HepG2 (cell line): ENCODE measurements around the gene STAT4. TPM values are rescaled to one million over a fixed set of nuclear protein-coding genes. Genes with fewer than 3 reads are reported as not detected.

Experiments used
- ATAC-seq: fragments of 200-7000 bp; cut with Tn5 transposase; 3 replicates; pipeline ENCODE4 v1.9.1; 2020; ENCODE audit warnings: mild to moderate bottlenecking, moderate library complexity
- BruUV-seq: library from RNA; stranded (reverse); fragments of 400-500 nt; replicated peaks from 2 replicates; lab custom pipeline; 2021; lab: Mats Ljungman, UMichigan
- CTCF ChIA-PET: fragments of 300-600 bp; formaldehyde crosslinking; extraction: SDS; loops from one replicate; lab custom pipeline; 2021; ENCODE audit warnings: low total read pairs, inconsistent platforms, low intra/inter-chr PET ratio; lab: Yijun Ruan, JAX
- POLR2A ChIA-PET: fragments of 350-600 bp; sonication (Branson Sonifier 250); formaldehyde crosslinking; loops from one replicate; lab custom pipeline; 2020; ENCODE audit warnings: antibody characterized with exemption, inconsistent platforms; lab: Yijun Ruan, JAX
- DNase-seq: peaks from one replicate; pipeline ENCODE4 v3.0.0-alpha.2; 2015; ENCODE audit warnings: low spot score
- FAIRE-seq: peaks from 3 replicates; lab custom pipeline; 2011; peaks lifted over from hg19 to GRCh38; lab: Jason Lieb, UNC
- H2AFZ ChIP-seq: one replicate; pipeline ENCODE4 v1.6.1; 2011; ENCODE audit warnings: low read length, inconsistent platforms
- H3K27ac ChIP-seq: fragments of 300-600 bp; 3 replicates; pipeline ENCODE4 v1.8.0; 2011; ENCODE audit warnings: mixed run types, mild to moderate bottlenecking, mixed read lengths, low read length, inconsistent platforms; ENCODE audit not compliant: insufficient read depth; ENCODE audit errors: extremely low read length
- H3K27me3 ChIP-seq, 2 experiments: fragments of 200-600 bp in 1 of 2; 2 replicates in 1 of 2; 3 replicates in 1 of 2; pipeline versions ENCODE4 v1.6.0 to v1.8.0; 2011; ENCODE audit warnings: low read length in 2 of 2, mild to moderate bottlenecking in 2 of 2, moderate library complexity in 2 of 2, inconsistent platforms in 1 of 2; ENCODE audit not compliant: insufficient read depth in 2 of 2, control insufficient read depth in 1 of 2
- H3K36me3 ChIP-seq, 2 experiments: fragments of 200-600 bp in 1 of 2; replicated peaks in 1 of 2; 2 replicates in 1 of 2; 3 replicates in 1 of 2; pipeline versions ENCODE4 v1.5.1 to v1.8.0; 2011; ENCODE audit warnings: low read length in 2 of 2, inconsistent platforms in 1 of 2; ENCODE audit not compliant: insufficient read depth in 2 of 2, control insufficient read depth in 1 of 2
- H3K4me1 ChIP-seq: 2 replicates; pipeline ENCODE4 v1.5.1; 2012; ENCODE audit warnings: low read length, inconsistent platforms; ENCODE audit not compliant: insufficient read depth
- H3K4me2 ChIP-seq: 2 replicates; pipeline ENCODE4 v1.6.0; 2011; ENCODE audit warnings: low read depth, low read length, inconsistent platforms
- H3K4me3 ChIP-seq, 3 experiments: fragments of 200-600 bp in 1 of 3; sonication (generic), shearing (Covaris generic) in 1 of 3; replicated peaks in 1 of 3; 2 replicates each; pipeline ENCODE4 v1.5.1; 2011 to 2016; ENCODE audit warnings: low read length in 3 of 3, inconsistent platforms in 2 of 3, low read depth in 2 of 3, mild to moderate bottlenecking in 2 of 3, control low read depth in 1 of 3, mixed read lengths in 1 of 3; ENCODE audit not compliant: insufficient read depth in 1 of 3
- H3K79me2 ChIP-seq: one replicate; pipeline ENCODE4 v1.6.1; 2011; ENCODE audit warnings: low read length, inconsistent platforms; ENCODE audit not compliant: insufficient read depth
- H3K9ac ChIP-seq: 2 replicates; pipeline ENCODE4 v1.6.0; 2011; ENCODE audit warnings: mild to moderate bottlenecking, low read depth, low read length, inconsistent platforms; ENCODE audit not compliant: insufficient read depth
- H3K9me3 ChIP-seq: 2 replicates; pipeline ENCODE4 v1.5.1; 2012; ENCODE audit warnings: mild to moderate bottlenecking, low read length
- H4K20me1 ChIP-seq: 2 replicates; pipeline ENCODE4 v1.6.0; 2011; ENCODE audit warnings: inconsistent platforms, mild to moderate bottlenecking, low read length, moderate library complexity; ENCODE audit not compliant: insufficient read depth
- AKAP8 ChIP-seq: sonication (generic); formaldehyde crosslinking; IDR thresholded peaks from 2 replicates; pipeline ENCODE4 v1.5.1; 2020; ENCODE audit warnings: mild to moderate bottlenecking, missing genetic modification reagents
- ATAD3A ChIP-seq: sonication (generic); formaldehyde crosslinking; IDR thresholded peaks from 2 replicates; pipeline ENCODE4 v1.4.0; 2020; ENCODE audit warnings: missing genetic modification reagents
- CENPT ChIP-seq: sonication (generic); formaldehyde crosslinking; IDR thresholded peaks from 2 replicates; pipeline ENCODE4 v1.8.0; 2022; ENCODE audit warnings: low read depth, mild to moderate bottlenecking, moderate library complexity, missing genetic modification reagents
- KDM4B ChIP-seq: sonication (generic); formaldehyde crosslinking; IDR thresholded peaks from 2 replicates; pipeline ENCODE4 v1.4.0; 2020; ENCODE audit warnings: missing genetic modification reagents
- MTA3 ChIP-seq: sonication (generic); formaldehyde crosslinking; IDR thresholded peaks from 2 replicates; pipeline ENCODE4 v1.4.0; 2020; ENCODE audit warnings: missing genetic modification reagents
- NFATC3 ChIP-seq: sonication (generic); formaldehyde crosslinking; IDR thresholded peaks from 2 replicates; pipeline ENCODE4 v1.5.1; 2020; ENCODE audit warnings: mild to moderate bottlenecking, missing genetic modification reagents
- PHF5A ChIP-seq: IDR thresholded peaks from one replicate; pipeline ENCODE4 v1.6.1; 2018; ENCODE audit warnings: low read depth, missing genetic modification reagents; ENCODE audit not compliant: unreplicated experiment
- REXO4 ChIP-seq: sonication (generic); formaldehyde crosslinking; IDR thresholded peaks from 2 replicates; pipeline ENCODE4 v1.8.0; 2022; ENCODE audit warnings: missing genetic modification reagents, mild to moderate bottlenecking, borderline replicate concordance
- SNAPC5 ChIP-seq: sonication (generic); formaldehyde crosslinking; IDR thresholded peaks from 2 replicates; pipeline ENCODE4 v1.8.1; 2023; ENCODE audit warnings: mild to moderate bottlenecking, missing genetic modification reagents, borderline replicate concordance
- ZBTB38 ChIP-seq: sonication (generic); formaldehyde crosslinking; IDR thresholded peaks from 2 replicates; pipeline ENCODE4 v1.5.1; 2020; ENCODE audit warnings: mild to moderate bottlenecking, missing genetic modification reagents
- ZMYM3 ChIP-seq: sonication (generic); formaldehyde crosslinking; IDR thresholded peaks from 2 replicates; pipeline ENCODE4 v1.5.1; 2020; ENCODE audit warnings: mild to moderate bottlenecking, missing genetic modification reagents
- ZNF224 ChIP-seq: sonication (generic); formaldehyde crosslinking; IDR thresholded peaks from 2 replicates; pipeline ENCODE4 v1.5.0; 2020; ENCODE audit warnings: mild to moderate bottlenecking, missing genetic modification reagents
- ZNF337 ChIP-seq: sonication (generic); formaldehyde crosslinking; IDR thresholded peaks from 2 replicates; pipeline ENCODE4 v1.5.1; 2020; ENCODE audit warnings: missing genetic modification reagents, low read depth, mild to moderate bottlenecking, borderline replicate concordance
- ZNF766 ChIP-seq: sonication (generic); formaldehyde crosslinking; IDR thresholded peaks from 2 replicates; pipeline ENCODE4 v1.5.0; 2020; ENCODE audit warnings: missing genetic modification reagents, borderline replicate concordance
- ZNF816 ChIP-seq: sonication (generic); formaldehyde crosslinking; IDR thresholded peaks from 2 replicates; pipeline ENCODE4 v1.8.0; 2022; ENCODE audit warnings: missing genetic modification reagents, mild to moderate bottlenecking, borderline replicate concordance
- WGBS: methylation state at CpG from one replicate; pipeline ENCODE4 v1.1.6; 2017; ENCODE audit warnings: low lambda C conversion rate; 5-methylcytosine and 5-hydroxymethylcytosine counted together
- in situ Hi-C: cut with HindIII; loops from 2 replicates; pipeline ENCODE4 v1.10.0; 2017; ENCODE audit warnings: low pct_unique_long_range_greater_than_20kb; ENCODE audit not compliant: extremely low pct_ligation_motif_present
- intact Hi-C: fragments of 100-400 bp; cut with micrococcal nuclease; formaldehyde crosslinking; loops from one replicate; pipeline ENCODE4 v1.10.0; 2022; ENCODE audit not compliant: unreplicated experiment
- polyA plus RNA-seq, 8 experiments: library from polyadenylated mRNA; depleted of rRNA in 3 of 8; stranded (reverse) in 7 of 8; unstranded in 1 of 8; fragments of >200 nt; fragmentation: Illumina TruSeq in 4 of 8; extraction: Trizol in 4 of 8; gene quantifications; 2 replicates each; pipeline versions ENCODE4 v1.2.1 to v1.2.3, GENCODE V29; 2011 to 2016; ENCODE audit warnings: low read depth in 4 of 8, missing spikeins in 1 of 8, mixed read lengths in 1 of 8; ENCODE audit not compliant: insufficient read depth in 1 of 8
- total RNA-seq, 5 experiments: library from RNA; depleted of rRNA; stranded (reverse); fragments of >200 nt; fragmentation: Illumina TruSeq; extraction: Trizol; gene quantifications; 2 replicates each; pipeline ENCODE4 v1.2.3, GENCODE V29; 2016; ENCODE audit warnings: low read depth in 1 of 5
- TF ChIP-seq, protein P1 (sequence below): IDR thresholded peaks from 2 replicates; pipeline ENCODE4 v1.6.1; 2016; ENCODE audit warnings: mild to moderate bottlenecking

Gene STAT4
- total and polyA plus RNA-seq, 2 of the 13 experiments (the other 11 are each of a cell fraction or from before 2014, with no cell fraction given), result 0.37 TPM; not detected in 1

DNA sequence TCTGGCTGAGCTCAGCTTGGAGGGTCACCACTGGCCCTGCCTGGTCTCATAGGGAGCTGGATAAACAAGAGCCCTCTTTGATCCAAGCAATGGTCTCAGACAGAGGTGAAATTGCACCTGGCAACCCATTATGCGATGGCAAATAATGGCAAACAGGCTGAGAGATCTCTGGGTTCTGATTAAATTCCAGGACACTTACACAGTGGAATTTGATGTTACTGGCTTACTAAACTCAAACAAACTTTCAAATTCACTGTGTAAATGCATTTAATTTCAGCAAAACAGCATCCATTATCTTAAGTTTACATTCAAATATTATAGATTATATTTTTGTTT, 19.5 kb upstream of the STAT4 start:
- Histone ChIP-seq H3K4me2 (no peak overlapping the region), H3K4me3 (no peak overlapping the region), H2AFZ (no peak overlapping the region), H3K27me3 (no peaks in the 10 kb centered on the region), H3K9me3 (no peaks in the 10 kb centered on the region), H3K79me2 (no peaks in the 10 kb centered on the region), H3K9ac (no peak overlapping the region), H4K20me1 (no peaks in the 10 kb centered on the region), H3K36me3 (no peaks in the 10 kb centered on the region), H3K27ac (no peak overlapping the region), H3K4me1 (peaks cover 15% of the 10 kb centered on the region)
- ChIA-PET CTCF (no interaction called here), POLR2A (no interaction called here)
- no TSS peak for BruUV-seq
- in situ Hi-C loops (no loop called here), intact Hi-C loops (no loop called here)
- ATAC-seq (no peak), FAIRE-seq (no peak), DNase-seq (no peak)
- TF ChIP-seq ZNF337 (CRISPR knock-in tag) (no peak), PHF5A (CRISPR knock-in tag) (no peak), CENPT (CRISPR knock-in tag) (no peak), SNAPC5 (CRISPR knock-in tag) (no peak), MTA3 (CRISPR knock-in tag) (no peak), REXO4 (CRISPR knock-in tag) (no peak), ZMYM3 (CRISPR knock-in tag) (no peak), KDM4B (CRISPR knock-in tag) (no peak), ZBTB38 (CRISPR knock-in tag) (no peak), ZNF766 (no peak), ZNF224 (no peak), ZNF816 (CRISPR knock-in tag) (no peak), NFATC3 (CRISPR knock-in tag) (no peak), ATAD3A (no peak), AKAP8 (CRISPR knock-in tag) (no peak)
- TF ChIP-seq, protein P1, sequence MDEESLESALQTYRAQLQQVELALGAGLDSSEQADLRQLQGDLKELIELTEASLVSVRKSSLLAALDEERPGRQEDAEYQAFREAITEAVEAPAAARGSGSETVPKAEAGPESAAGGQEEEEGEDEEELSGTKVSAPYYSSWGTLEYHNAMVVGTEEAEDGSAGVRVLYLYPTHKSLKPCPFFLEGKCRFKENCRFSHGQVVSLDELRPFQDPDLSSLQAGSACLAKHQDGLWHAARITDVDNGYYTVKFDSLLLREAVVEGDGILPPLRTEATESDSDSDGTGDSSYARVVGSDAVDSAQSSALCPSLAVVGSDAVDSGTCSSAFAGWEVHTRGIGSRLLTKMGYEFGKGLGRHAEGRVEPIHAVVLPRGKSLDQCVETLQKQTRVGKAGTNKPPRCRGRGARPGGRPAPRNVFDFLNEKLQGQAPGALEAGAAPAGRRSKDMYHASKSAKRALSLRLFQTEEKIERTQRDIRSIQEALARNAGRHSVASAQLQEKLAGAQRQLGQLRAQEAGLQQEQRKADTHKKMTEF (CRISPR knock-in tag), result no peak
- 85% methylated on average over 1 of the region's 1 CpG for WGBS
